PC-9 (cell line): Measurements from ENCODE around the gene ARHGDIB. TPM values are rescaled to one million over a fixed set of nuclear protein-coding genes. Genes with fewer than 3 reads are reported as not detected.

ENCODE experiments used
- BruUV-seq: library from RNA; stranded (reverse); fragments of 400-500 nt; replicated peaks from 2 replicates; lab custom pipeline; 2021; lab: Mats Ljungman, UMichigan
- CTCF ChIA-PET: fragments of 300-600 bp; sonication (Branson Sonifier 250); formaldehyde crosslinking; loops from one replicate; lab custom pipeline; 2022; ENCODE audit warnings: antibody characterized with exemption; lab: Charles Lee
- POLR2A ChIA-PET: fragments of 300-600 bp; sonication (Branson Sonifier 250); formaldehyde crosslinking; loops from one replicate; lab custom pipeline; 2022; ENCODE audit warnings: antibody characterized with exemption; ENCODE audit not compliant: unreplicated experiment; lab: Charles Lee
- DNase-seq, 2 experiments: peaks; one replicate each; pipeline versions ENCODE4 v3.0.0 to v3.0.0-alpha.2; 2015 to 2022; ENCODE audit warnings: mixed read lengths in 1 of 2
- H2AFZ ChIP-seq: fragments of 200-600 bp; sonication (generic); 2 replicates; pipeline ENCODE4 v1.8.1; 2017; ENCODE audit warnings: antibody characterized with exemption
- H3F3A ChIP-seq: fragments of 200-600 bp; sonication (generic); 2 replicates; pipeline ENCODE4 v1.8.1; 2017; ENCODE audit warnings: antibody characterized with exemption, mild to moderate bottlenecking, low read depth; ENCODE audit not compliant: insufficient read depth
- H3K27ac ChIP-seq: fragments of 200-600 bp; sonication (generic); 2 replicates; pipeline ENCODE4 v1.6.1; 2016; ENCODE audit warnings: mixed run types
- H3K27me3 ChIP-seq: fragments of 200-600 bp; sonication (generic); 2 replicates; pipeline ENCODE4 v1.6.1; 2016; ENCODE audit warnings: low read depth, mixed run types; ENCODE audit not compliant: insufficient read depth
- H3K36me3 ChIP-seq: fragments of 200-600 bp; sonication (generic); 2 replicates; pipeline ENCODE4 v1.6.1; 2016; ENCODE audit warnings: low read depth, mixed run types
- H3K4me1 ChIP-seq: fragments of 200-600 bp; sonication (generic); replicated peaks from 2 replicates; pipeline ENCODE4 v1.6.1; 2016; ENCODE audit warnings: mixed run types; ENCODE audit not compliant: insufficient read depth
- H3K4me2 ChIP-seq: fragments of 200-600 bp; sonication (generic); 2 replicates; pipeline ENCODE4 v1.6.1; 2017; ENCODE audit warnings: mixed run types
- H3K4me3 ChIP-seq: fragments of 200-600 bp; sonication (generic); 2 replicates; pipeline ENCODE4 v1.6.1; 2016; ENCODE audit warnings: mixed run types
- H3K79me2 ChIP-seq: fragments of 200-600 bp; sonication (generic); 2 replicates; pipeline ENCODE4 v1.6.1; 2017; ENCODE audit warnings: low read depth, mixed run types
- H3K9me2 ChIP-seq: fragments of 200-600 bp; sonication (generic); 2 replicates; pipeline ENCODE4 v1.8.1; 2017; ENCODE audit warnings: mild to moderate bottlenecking; ENCODE audit not compliant: insufficient read depth
- H3K9me3 ChIP-seq: fragments of 200-600 bp; sonication (generic); 2 replicates; pipeline ENCODE4 v1.8.1; 2016; ENCODE audit warnings: low read depth; ENCODE audit not compliant: insufficient read depth
- H4K20me1 ChIP-seq: fragments of 200-600 bp; sonication (generic); 2 replicates; pipeline ENCODE4 v1.8.1; 2017; ENCODE audit not compliant: insufficient read depth
- CTCF ChIP-seq: fragments of 200-600 bp; sonication (generic); conservative IDR thresholded peaks from 2 replicates; pipeline ENCODE4 v1.6.1; 2017; ENCODE audit warnings: mixed run types, antibody characterized with exemption, mild to moderate bottlenecking, moderate library complexity
- EZH2 ChIP-seq: fragments of 200-600 bp; sonication (generic); IDR thresholded peaks from 2 replicates; pipeline ENCODE4 v1.8.0; 2017; ENCODE audit warnings: antibody characterized with exemption, low read depth
- intact Hi-C: fragments of 100-400 bp; cut with micrococcal nuclease; formaldehyde crosslinking; loops from one replicate; pipeline ENCODE4 v1.10.0; 2022; ENCODE audit not compliant: unreplicated experiment
- total RNA-seq: library from RNA; stranded (reverse); gene quantifications from 2 replicates; pipeline ENCODE4 v1.2.3, GENCODE V29; 2021

Gene ARHGDIB
- total RNA-seq, 1 experiment from 2014 or later, result 470 TPM

- H3K9me3 ChIP-seq, result no peaks in the 10 kb centered on the region
- H3F3A ChIP-seq, result no peaks in the 10 kb centered on the region
- POLR2A ChIA-PET, result interaction anchor here (0.7 kb wide), 1 partner anchor 201 kb away, joined by 3 read pairs; no protein-coding TSS in a partner anchor
- no peak for DNase-seq
- H3K27ac ChIP-seq, result no peak overlapping the region
- no peaks in the 10 kb centered on the region for H4K20me1 ChIP-seq
- intact Hi-C loops, result no loop called here
- H3K4me3 ChIP-seq, result no peak overlapping the region
- peaks cover 7% of the 10 kb centered on the region for H3K4me1 ChIP-seq
- TF ChIP-seq CTCF, result no peak
- TF ChIP-seq EZH2, result no peak
- BruUV-seq, result no TSS peak
- H3K4me2 ChIP-seq, result no peak overlapping the region
- H2AFZ ChIP-seq, result no peak overlapping the region
- no peaks in the 10 kb centered on the region for H3K79me2 ChIP-seq
- H3K36me3 ChIP-seq, result no peaks in the 10 kb centered on the region
- no peaks in the 10 kb centered on the region for H3K27me3 ChIP-seq
- H3K9me2 ChIP-seq, result peaks cover 3% of the 10 kb centered on the region; the same call in 1 of the 2 replicates
- CTCF ChIA-PET, result no interaction called here
Measured at GRCh38 chr12:15000575-15000974, 39.2 kb upstream of the ARHGDIB start.

GRCh38 chr12:14999695-15000365, 38.4 kb upstream of the ARHGDIB start:
- CTCF ChIA-PET, result no interaction called here
- intact Hi-C loops, result loop anchor here (5.0 to 10.0 kb wide), 2 partner anchors 485 to 522 kb away; no protein-coding TSS in a partner anchor
- H3K4me3 ChIP-seq, result no peak overlapping the region
- H3K27ac ChIP-seq, result no peak overlapping the region
- peaks cover 15% of the 10 kb centered on the region for H3K4me1 ChIP-seq
- no peaks in the 10 kb centered on the region for H3F3A ChIP-seq
- no peaks in the 10 kb centered on the region for H4K20me1 ChIP-seq
- TF ChIP-seq EZH2 (no peak), CTCF (no peak)
- DNase-seq, result peak in 1 of 2 experiments; percentile 12
- H3K9me2 ChIP-seq, result peaks cover 2% of the 10 kb centered on the region; the same call in 1 of the 2 replicates
- H3K27me3 ChIP-seq, result no peaks in the 10 kb centered on the region
- no peak overlapping the region for H3K4me2 ChIP-seq
- no peaks in the 10 kb centered on the region for H3K79me2 ChIP-seq
- POLR2A ChIA-PET, result no interaction called here
- no TSS peak for BruUV-seq
- no peak overlapping the region for H2AFZ ChIP-seq
- H3K36me3 ChIP-seq, result no peaks in the 10 kb centered on the region
- H3K9me3 ChIP-seq, result no peaks in the 10 kb centered on the region

GRCh38 chr12:14999021-14999694, 37.8 kb upstream of the ARHGDIB start:
- no peaks in the 10 kb centered on the region for H3K79me2 ChIP-seq
- POLR2A ChIA-PET, result no interaction called here
- H3K27ac ChIP-seq, result no peak overlapping the region
- no peaks in the 10 kb centered on the region for H3K9me2 ChIP-seq
- no peak overlapping the region for H2AFZ ChIP-seq
- no TSS peak for BruUV-seq
- H4K20me1 ChIP-seq, result no peaks in the 10 kb centered on the region
- no peaks in the 10 kb centered on the region for H3K27me3 ChIP-seq
- H3K4me3 ChIP-seq, result no peak overlapping the region
- peaks cover 17% of the 10 kb centered on the region for H3K4me1 ChIP-seq
- intact Hi-C loops, result loop anchor here (5.0 to 10.0 kb wide), 2 partner anchors 484 to 523 kb away; no protein-coding TSS in a partner anchor
- TF ChIP-seq EZH2, result no peak
- TF ChIP-seq CTCF, result no peak
- H3K4me2 ChIP-seq, result no peak overlapping the region
- no peaks in the 10 kb centered on the region for H3K9me3 ChIP-seq
- peaks cover 3% of the 10 kb centered on the region; the same call in 1 of the 2 replicates for H3F3A ChIP-seq
- DNase-seq, result no peak
- CTCF ChIA-PET, result no interaction called here
- no peaks in the 10 kb centered on the region for H3K36me3 ChIP-seq
